ENCODE measurements around the gene HNMT. TPM values are rescaled to one million over a fixed set of nuclear protein-coding genes. Genes with fewer than 3 reads are reported as not detected.
"Not testable (repeated sequence)": the region's sequence is repeated elsewhere in the genome, so short reads cannot be mapped to it uniquely, and the experiment has no call there.

HNMT gene
- 179 TPM for total RNA-seq
- polyA plus RNA-seq = 44.7 TPM

DNA sequence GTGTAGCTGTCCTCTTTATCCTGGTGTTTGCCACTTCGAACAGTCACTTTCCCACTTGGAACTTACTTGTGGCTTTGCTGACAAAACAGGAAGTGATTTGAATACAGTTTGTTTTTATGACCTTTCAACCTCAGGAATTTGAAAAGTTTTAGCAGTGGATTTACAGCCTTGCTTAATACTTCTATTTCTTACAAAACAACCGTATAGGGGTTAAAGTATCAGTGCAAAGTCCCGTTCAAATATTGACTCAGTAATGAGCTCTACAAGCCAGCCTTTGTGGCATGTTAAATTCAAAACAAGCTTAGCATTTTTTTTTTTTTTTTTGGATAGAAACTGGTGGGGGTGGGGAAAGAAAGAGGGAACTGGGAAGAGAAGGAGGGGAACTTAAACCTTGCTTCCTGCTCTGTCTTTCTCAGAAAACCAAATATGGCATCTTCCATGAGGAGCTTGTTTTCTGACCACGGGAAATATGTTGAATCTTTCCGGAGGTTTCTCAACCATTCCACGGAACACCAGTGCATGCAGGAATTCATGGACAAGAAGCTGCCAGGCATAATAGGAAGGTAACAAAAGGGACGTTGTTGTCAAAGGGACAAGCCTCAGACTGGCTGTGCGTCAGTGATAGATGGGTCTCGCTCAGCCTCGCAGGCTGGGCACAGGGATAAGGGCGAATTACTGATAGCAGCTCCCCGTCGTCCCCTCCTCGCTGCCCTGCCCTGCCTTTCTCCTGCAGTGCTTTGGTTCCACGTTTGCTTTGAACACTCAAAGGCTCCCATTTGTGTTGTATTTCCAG, at the start of gene HNMT:
Gene HNMT (plus strand): TSS at position 408 of the 793 bp plus-strand sequence. CDS start 19 bp downstream, at position 427.
- Histone ChIP-seq H3K36me3 (ENCODE audit: insufficient read depth) (no peaks in the 10 kb centered on the region), H3K4me1 (ENCODE audit: insufficient read depth) (peaks cover 2% of the 10 kb centered on the region), H3K4me3 (ENCODE audit: low read depth, low read length) (peak within 1 kb of the TSS; percentile 47), H3K27ac (ENCODE audit: low read depth) (peak within 1 kb of the TSS; percentile 94)
- 7% methylated on average over 15 of the region's 15 CpGs for WGBS
- peak; percentile 50 for DNase-seq (ENCODE audit: extremely low spot score)

DNA sequence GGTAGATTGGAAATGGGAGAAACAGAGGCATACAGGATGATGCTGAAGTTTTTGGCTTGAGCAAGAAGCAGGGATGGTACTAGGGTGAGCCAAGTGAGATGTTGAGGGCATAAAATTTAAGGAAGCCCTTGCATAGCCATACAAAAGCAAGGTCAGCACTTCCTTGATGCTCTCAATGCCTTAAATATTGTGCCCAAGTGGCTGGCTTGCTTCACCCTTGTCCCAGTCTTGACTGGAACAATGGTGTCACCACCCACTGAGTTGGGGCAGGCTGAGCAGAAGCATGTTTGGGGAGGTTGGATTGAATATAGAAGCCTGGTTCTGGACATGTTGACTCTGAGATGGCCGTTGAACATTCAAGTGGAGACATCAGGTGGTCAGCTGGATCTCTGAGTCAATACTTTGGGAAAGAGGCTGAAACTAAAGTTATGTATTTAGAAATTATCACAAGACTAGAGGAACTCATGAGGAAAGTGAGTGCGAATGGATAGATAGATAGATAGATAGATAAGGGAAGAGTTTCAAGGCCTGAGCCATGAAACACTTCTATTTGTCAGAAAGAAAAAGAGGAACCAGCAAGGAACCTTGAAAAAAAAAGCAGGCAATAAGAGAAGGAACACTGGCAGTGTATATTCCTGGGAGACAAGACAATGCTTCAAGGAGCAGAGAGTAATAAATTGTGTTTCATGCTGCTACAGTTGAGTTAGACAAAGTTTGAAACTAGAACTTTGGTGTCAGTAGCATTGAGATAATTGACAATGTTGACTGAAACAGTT, 43.0 kb upstream of the HNMT start:
- WGBS = 84% methylated on average over 2 of the region's 2 CpGs
- no peak overlapping the region for H3K27ac ChIP-seq (ENCODE audit: low read depth)
- no peaks in the 10 kb centered on the region for H3K4me1 ChIP-seq (ENCODE audit: insufficient read depth)
- no peaks in the 10 kb centered on the region for H3K36me3 ChIP-seq (ENCODE audit: insufficient read depth)
- no peak overlapping the region for H3K4me3 ChIP-seq (ENCODE audit: low read depth, low read length)
- DNase-seq (ENCODE audit: extremely low spot score) = no peak

DNA sequence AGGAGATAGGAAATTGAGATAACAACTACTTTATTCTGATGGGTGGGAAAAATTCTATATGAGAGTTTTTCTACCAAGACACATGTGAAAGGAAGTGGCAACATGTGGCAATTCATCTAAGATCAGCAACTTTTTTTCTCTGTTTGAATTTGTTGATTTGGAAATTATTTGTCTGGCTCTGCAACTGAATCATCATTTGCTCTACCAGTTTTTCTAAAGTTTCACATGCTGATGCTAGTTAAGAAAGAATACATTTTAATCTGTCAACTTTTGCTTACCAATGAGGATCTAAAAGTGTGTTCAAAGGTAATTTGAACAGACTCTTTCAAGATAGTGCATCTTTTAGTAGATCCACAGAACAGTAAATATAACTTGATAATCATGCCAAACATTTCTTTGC, 42.1 kb upstream of the HNMT start:
- not testable (repeated sequence) for H3K27ac ChIP-seq (ENCODE audit: low read depth); H3K36me3 ChIP-seq (ENCODE audit: insufficient read depth); H3K4me3 ChIP-seq (ENCODE audit: low read depth, low read length); DNase-seq (ENCODE audit: extremely low spot score); H3K4me1 ChIP-seq (ENCODE audit: insufficient read depth)

DNA sequence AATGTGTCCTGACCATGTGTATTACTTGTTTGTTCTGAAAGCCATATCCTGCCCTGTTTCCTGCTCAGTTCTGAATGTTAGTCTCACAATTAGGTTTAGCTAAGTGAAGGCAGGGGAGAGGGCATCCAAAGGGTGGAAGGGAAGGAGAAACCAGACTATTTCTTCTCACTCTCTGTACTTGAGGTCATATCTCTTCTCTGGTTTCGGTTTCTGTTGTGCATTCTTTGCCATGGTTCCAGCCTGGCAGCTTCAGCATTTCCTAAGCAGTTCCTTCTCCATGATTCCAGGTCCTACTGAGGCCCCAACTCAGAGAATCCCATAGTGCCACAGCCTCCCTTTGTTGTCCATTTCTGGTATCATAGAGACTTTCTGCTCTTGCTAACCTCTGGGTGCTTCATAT, 40.3 kb upstream of the HNMT start:
- 90% methylated on average over 1 of the region's 1 CpG for WGBS

DNA sequence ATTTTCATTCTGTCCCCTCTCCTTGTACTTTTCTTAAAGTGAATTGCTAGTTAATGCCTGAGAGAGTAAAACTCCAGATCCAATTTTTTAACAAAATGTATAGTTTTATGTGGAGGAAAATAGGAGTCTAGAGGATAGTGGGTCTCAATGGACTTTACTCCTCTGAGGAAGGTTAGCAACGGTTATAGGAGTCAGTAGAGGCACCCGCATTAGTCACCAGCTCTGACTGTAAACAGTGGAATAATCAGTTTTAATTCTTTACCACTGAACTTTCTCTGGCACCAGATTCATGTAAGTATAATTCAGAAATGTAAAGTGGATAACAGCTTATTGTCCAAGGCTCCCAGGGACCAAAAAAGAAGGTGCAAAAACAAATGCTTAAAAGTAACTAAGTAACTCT, 38.7 kb upstream of the HNMT start:
- no peaks in the 10 kb centered on the region for H3K4me1 ChIP-seq (ENCODE audit: insufficient read depth)
- H3K36me3 ChIP-seq (ENCODE audit: insufficient read depth) = no peaks in the 10 kb centered on the region
- WGBS = 73% methylated on average over 2 of the region's 2 CpGs
- no peak overlapping the region for H3K4me3 ChIP-seq (ENCODE audit: low read depth, low read length)
- H3K27ac ChIP-seq (ENCODE audit: low read depth) = no peak overlapping the region
- no peak for DNase-seq (ENCODE audit: extremely low spot score)

More for the DNA sequence above, 40.3 kb upstream of the HNMT start:
- Histone ChIP-seq H3K4me3 (ENCODE audit: low read depth, low read length) (no peak overlapping the region), H3K4me1 (ENCODE audit: insufficient read depth) (no peaks in the 10 kb centered on the region), H3K27ac (ENCODE audit: low read depth) (no peak overlapping the region), H3K36me3 (ENCODE audit: insufficient read depth) (no peaks in the 10 kb centered on the region)
- DNase-seq (ENCODE audit: extremely low spot score) = no peak

DNA sequence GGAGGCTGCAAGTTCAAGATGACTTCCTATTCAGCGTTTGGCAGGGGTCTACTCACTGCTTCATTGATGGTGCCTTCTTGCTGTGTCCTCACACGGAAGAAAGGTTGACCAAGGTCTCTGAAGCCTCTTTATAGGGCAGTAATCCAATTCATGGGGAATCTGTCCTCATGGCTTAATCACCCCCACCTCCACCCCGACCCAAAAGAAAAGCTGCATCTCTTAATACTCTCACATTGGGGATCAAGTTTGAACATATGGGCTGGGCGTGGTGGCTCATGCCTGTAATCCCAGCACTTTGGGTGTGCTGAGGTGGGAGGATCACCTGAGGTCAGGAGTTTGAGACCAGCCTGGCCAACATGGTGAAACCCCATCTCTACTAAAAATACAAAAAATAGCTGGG, 36.4 kb upstream of the HNMT start:
- no peak overlapping the region for H3K4me3 ChIP-seq (ENCODE audit: low read depth, low read length)
- no peaks in the 10 kb centered on the region for H3K4me1 ChIP-seq (ENCODE audit: insufficient read depth)
- no peak for DNase-seq (ENCODE audit: extremely low spot score)
- H3K27ac ChIP-seq (ENCODE audit: low read depth) = no peak overlapping the region
- H3K36me3 ChIP-seq (ENCODE audit: insufficient read depth) = no peaks in the 10 kb centered on the region
- 97% methylated on average over 4 of the region's 4 CpGs for WGBS

DNA sequence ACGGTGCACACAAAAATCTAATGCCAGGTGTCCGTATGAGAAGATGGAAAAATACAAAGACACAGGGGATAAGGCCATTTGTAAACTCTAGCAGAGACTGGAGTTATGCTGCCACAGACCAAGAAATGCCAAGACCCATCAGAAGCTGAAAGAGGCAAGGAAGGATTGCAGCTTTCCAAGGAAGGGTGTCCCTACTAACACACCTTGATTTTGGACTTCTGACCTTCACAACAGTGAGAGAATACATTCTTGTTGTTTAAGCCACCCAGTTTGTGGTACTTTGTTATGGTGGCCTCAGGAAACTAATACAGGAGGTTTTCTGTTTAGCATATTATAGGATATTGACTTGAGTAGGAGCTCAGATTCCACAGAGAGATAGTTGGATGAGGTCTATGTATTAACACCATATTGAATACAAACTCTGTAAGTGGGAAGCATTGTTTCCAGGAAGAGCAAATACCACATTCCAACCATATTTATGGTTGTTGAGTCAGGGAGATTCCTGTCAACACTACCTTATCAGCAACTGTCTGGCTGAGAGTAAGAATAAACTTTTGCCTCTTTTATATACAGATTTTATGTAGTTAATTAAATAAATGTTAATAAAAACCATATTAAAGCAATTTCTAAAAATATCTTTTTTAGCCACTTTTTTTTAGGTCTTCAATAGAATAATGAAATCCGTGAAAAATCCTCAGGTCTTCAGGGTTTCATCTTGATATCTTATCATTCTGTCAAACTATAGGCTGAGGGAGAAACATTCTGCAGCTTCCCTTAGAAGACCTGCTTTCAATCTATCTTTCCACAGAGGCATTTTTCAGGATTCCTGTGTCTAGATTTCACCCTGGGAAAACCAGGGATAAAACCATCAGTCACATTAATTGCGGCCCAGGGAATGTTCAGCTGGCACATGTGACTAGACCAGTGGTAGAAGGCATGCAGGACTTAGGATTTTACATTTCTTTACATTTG, 35.4 kb upstream of the HNMT start:
- no peak overlapping the region for H3K4me3 ChIP-seq (ENCODE audit: low read depth, low read length)
- no peak overlapping the region for H3K27ac ChIP-seq (ENCODE audit: low read depth)
- no peaks in the 10 kb centered on the region for H3K4me1 ChIP-seq (ENCODE audit: insufficient read depth)
- no peaks in the 10 kb centered on the region for H3K36me3 ChIP-seq (ENCODE audit: insufficient read depth)
- no peak for DNase-seq (ENCODE audit: extremely low spot score)
- WGBS = 53% methylated on average over 4 of the region's 4 CpGs

DNA sequence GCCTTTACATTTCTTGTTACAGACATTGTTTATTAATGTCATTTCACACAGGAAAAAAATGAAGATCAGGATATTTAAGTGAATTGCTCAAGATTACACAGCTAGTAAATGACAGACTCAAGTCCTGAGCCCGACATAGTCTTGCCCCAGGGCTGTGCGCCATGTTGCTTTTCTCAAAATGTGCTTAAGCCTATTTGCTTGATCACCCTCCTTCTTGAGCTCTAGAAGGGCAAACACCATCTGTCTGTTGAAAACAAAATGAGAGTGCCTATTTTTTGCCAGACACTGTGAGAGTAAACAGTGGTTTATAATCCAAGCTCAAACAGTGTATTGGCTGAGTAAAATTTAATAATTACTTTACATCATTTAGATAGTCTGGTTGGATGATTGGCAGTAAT, 34.8 kb upstream of the HNMT start:
- no peak overlapping the region for H3K4me3 ChIP-seq (ENCODE audit: low read depth, low read length)
- 76% methylated on average over 2 of the region's 2 CpGs for WGBS
- no peaks in the 10 kb centered on the region for H3K4me1 ChIP-seq (ENCODE audit: insufficient read depth)
- no peak overlapping the region for H3K27ac ChIP-seq (ENCODE audit: low read depth)
- DNase-seq (ENCODE audit: extremely low spot score) = no peak
- no peaks in the 10 kb centered on the region for H3K36me3 ChIP-seq (ENCODE audit: insufficient read depth)

DNA sequence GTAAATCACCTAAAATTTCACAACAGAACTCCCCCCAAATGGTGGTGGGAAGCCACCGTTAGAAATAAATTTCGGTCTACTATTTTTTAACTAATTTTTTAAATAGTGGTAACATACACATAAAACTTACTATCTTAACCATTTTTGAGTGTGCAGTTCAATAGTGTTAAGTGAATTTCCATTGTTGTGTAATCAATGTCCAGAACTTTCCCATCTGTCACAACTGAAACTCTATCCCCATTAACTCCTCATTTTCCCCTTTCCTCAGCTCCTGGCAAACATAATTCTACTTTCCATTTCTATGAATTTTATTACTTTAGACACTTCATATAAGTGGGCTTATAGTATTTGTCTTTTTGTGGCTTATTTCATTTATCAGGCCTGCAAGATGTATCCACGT, 34.1 kb upstream of the HNMT start:
- Histone ChIP-seq H3K4me3 (ENCODE audit: low read depth, low read length) (no peak overlapping the region), H3K36me3 (ENCODE audit: insufficient read depth) (no peaks in the 10 kb centered on the region), H3K27ac (ENCODE audit: low read depth) (no peak overlapping the region), H3K4me1 (ENCODE audit: insufficient read depth) (no peaks in the 10 kb centered on the region)
- no peak for DNase-seq (ENCODE audit: extremely low spot score)
- WGBS = 95% methylated on average over 3 of the region's 3 CpGs

DNA sequence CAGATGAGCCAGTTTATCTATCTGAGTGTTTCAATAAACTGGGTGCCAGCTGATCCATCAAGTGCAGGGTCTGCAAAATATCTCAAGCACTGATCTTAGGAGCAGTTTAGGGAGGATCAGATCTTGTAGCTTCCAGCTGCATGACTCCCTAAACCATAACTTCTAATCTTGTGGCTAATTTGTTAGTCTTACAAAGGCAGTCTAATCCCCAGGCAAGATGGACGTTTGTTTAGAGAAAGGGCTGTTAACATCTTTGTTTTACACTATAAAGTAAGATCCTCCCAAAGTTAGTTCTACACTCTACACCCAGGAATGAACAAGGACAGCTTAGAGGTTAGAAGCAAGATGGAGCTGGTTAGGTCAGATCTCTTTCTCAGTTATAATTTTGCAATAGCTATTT, 28.7 kb upstream of the HNMT start:
- no peaks in the 10 kb centered on the region for H3K36me3 ChIP-seq (ENCODE audit: insufficient read depth)
- no peak for DNase-seq (ENCODE audit: extremely low spot score)
- no peak overlapping the region for H3K27ac ChIP-seq (ENCODE audit: low read depth)
- WGBS = 19% methylated on average over 1 of the region's 1 CpG
- H3K4me1 ChIP-seq (ENCODE audit: insufficient read depth) = no peaks in the 10 kb centered on the region
- no peak overlapping the region for H3K4me3 ChIP-seq (ENCODE audit: low read depth, low read length)

DNA sequence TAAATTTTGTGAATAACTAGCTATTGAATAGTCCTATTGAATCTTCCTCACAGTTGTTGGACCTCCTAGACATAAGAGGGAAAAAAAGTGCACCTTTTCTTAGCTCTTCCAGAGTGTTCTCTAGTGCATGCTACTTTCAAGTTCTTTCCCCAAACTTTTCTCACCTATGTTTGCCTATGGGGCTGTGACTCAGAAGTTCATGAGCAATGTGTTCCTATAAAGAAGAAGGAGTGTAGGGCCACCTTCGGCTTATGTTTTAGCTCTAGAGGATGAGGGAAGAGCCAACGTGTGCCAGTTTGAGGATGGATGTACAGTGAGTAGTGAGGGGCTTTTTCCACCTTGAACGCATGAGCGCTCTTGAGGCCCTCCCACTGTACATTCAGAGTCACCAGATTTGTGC, 27.0 kb upstream of the HNMT start:
- no peak overlapping the region for H3K27ac ChIP-seq (ENCODE audit: low read depth)
- H3K36me3 ChIP-seq (ENCODE audit: insufficient read depth) = no peaks in the 10 kb centered on the region
- DNase-seq (ENCODE audit: extremely low spot score) = no peak
- H3K4me1 ChIP-seq (ENCODE audit: insufficient read depth) = no peaks in the 10 kb centered on the region
- H3K4me3 ChIP-seq (ENCODE audit: low read depth, low read length) = no peak overlapping the region
- WGBS = 93% methylated on average over 4 of the region's 4 CpGs

DNA sequence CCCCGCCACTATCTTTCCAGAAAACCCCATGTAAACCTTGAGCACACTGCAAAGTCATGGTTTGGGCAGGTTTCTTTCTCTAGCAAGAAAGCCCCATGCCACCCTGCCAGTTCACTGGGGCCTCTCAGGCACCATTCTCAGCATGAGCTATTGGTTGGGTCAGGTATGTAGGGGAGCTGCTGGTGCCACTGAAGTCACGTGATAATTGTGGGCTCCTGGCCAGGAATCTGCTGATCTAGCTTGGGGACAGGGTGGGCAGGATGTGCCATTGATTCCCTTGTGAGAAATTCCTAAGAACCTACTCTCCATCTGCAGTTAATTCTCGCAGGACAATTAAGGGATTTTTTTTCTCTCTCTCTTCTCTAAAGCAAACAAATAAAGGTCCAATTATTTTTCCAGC, 26.5 kb upstream of the HNMT start:
- Histone ChIP-seq H3K4me3 (ENCODE audit: low read depth, low read length) (no peak overlapping the region), H3K36me3 (ENCODE audit: insufficient read depth) (no peaks in the 10 kb centered on the region), H3K27ac (ENCODE audit: low read depth) (no peak overlapping the region), H3K4me1 (ENCODE audit: insufficient read depth) (no peaks in the 10 kb centered on the region)
- 72% methylated on average over 3 of the region's 3 CpGs for WGBS
- DNase-seq (ENCODE audit: extremely low spot score) = no peak

DNA sequence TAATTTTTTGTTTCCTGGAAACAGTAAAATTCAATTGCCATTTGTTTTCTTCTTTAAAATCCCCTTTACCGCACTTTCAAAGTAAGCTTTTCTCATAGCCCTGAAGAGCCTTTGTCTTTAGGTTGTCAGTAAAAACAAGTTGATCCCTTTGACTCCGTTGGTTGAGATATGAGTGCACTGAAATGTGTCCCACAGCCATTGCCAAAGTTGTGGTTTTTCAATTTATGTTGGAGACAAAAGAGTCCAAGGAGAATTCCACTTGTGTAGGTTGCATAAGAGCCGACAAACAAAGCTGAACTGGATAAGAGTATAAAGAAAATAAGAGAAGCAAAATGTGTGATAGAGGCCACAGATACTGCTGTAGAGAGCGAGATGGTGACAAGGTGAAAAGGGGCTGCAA, 26.1 kb upstream of the HNMT start:
- Histone ChIP-seq H3K36me3 (ENCODE audit: insufficient read depth) (no peaks in the 10 kb centered on the region), H3K4me1 (ENCODE audit: insufficient read depth) (no peaks in the 10 kb centered on the region), H3K27ac (ENCODE audit: low read depth) (no peak overlapping the region), H3K4me3 (ENCODE audit: low read depth, low read length) (no peak overlapping the region)
- no peak for DNase-seq (ENCODE audit: extremely low spot score)
- 65% methylated on average over 4 of the region's 4 CpGs for WGBS
